ENCODE results near the gene FJX1.

DNA sequence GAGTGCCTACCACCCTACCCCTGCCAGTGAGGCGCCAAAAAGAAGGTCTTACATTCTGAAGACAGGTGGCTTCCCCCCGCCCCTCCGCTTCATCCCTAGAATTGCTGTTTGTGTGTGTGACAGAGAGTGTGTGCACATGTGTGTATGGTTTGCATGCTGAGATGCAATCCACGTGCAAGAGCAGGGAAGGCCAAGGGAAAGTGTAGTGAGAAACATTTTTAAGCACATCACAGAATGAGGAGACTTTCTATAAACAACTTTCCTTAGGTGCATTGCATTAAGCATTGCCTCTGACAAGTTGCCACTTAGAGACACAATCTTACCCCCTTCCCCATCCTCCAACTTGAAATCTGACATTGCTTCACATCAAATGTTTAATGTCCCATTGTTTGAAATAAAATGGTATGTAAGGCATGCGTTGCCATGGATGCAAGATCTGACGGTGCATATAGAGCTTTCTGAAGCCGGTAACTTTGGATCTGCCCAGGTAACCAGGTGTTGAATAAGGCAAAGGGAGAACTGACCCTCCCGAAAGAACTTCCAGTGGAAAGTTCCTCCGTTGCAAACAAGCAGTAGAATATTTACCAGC is 21.4 kb downstream of the FJX1 start:
- TF ChIP-seq, protein P1, sequence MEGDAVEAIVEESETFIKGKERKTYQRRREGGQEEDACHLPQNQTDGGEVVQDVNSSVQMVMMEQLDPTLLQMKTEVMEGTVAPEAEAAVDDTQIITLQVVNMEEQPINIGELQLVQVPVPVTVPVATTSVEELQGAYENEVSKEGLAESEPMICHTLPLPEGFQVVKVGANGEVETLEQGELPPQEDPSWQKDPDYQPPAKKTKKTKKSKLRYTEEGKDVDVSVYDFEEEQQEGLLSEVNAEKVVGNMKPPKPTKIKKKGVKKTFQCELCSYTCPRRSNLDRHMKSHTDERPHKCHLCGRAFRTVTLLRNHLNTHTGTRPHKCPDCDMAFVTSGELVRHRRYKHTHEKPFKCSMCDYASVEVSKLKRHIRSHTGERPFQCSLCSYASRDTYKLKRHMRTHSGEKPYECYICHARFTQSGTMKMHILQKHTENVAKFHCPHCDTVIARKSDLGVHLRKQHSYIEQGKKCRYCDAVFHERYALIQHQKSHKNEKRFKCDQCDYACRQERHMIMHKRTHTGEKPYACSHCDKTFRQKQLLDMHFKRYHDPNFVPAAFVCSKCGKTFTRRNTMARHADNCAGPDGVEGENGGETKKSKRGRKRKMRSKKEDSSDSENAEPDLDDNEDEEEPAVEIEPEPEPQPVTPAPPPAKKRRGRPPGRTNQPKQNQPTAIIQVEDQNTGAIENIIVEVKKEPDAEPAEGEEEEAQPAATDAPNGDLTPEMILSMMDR (IDR thresholded peaks at IDR 0.05) = no peak
- TF ChIP-seq ZFX (IDR thresholded peaks at IDR 0.05; ENCODE audit: borderline replicate concordance) = no peak
